BLaER1 (cell line): ENCODE data around the gene KCNIP4.

ENCODE experiments used
- H3K27ac ChIP-seq: shearing (Covaris generic); formaldehyde crosslinking; 2 replicates; pipeline ENCODE4 v1.8.1; 2022
- H3K27me3 ChIP-seq: shearing (Covaris generic); formaldehyde crosslinking; 2 replicates; pipeline ENCODE4 v1.8.1; 2022
- H3K36me3 ChIP-seq: shearing (Covaris generic); formaldehyde crosslinking; 2 replicates; pipeline ENCODE4 v1.8.1; 2022
- H3K4me1 ChIP-seq: shearing (Covaris generic); formaldehyde crosslinking; 2 replicates; pipeline ENCODE4 v1.8.1; 2022
- H3K4me2 ChIP-seq: shearing (Covaris generic); formaldehyde crosslinking; 2 replicates; pipeline ENCODE4 v1.8.1; 2022
- H3K4me3 ChIP-seq: shearing (Covaris generic); formaldehyde crosslinking; 2 replicates; pipeline ENCODE4 v1.8.1; 2022
- H3K9ac ChIP-seq: shearing (Covaris generic); formaldehyde crosslinking; 2 replicates; pipeline ENCODE4 v1.8.1; 2022
- H3K9me3 ChIP-seq: shearing (Covaris generic); formaldehyde crosslinking; 2 replicates; pipeline ENCODE4 v1.8.1; 2022
- H4K20me1 ChIP-seq: shearing (Covaris generic); formaldehyde crosslinking; 2 replicates; pipeline ENCODE4 v1.8.1; 2022
- Cebpa-rat ChIP-seq: shearing (Covaris generic); IDR thresholded peaks from 2 replicates; pipeline ENCODE4 v1.8.1; 2022

KCNIP4 gene

DNA sequence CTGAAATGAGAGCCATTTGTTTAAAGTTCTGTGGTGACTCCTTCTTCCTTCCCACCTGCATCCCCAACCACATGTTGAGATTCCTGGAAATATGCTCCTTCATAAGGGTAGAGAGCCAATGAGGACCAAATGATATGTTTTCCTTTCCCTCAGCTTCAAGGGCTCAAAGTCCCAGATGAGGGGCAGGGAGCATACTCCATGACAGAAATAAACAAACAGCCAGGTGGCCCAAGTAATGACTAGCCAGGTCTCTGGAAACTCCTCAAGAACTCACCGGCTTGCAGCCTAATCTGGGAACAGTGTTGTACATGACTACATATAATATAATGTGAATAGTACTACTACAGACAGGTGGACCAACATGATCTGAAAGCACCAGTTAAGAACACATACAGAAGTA lies 856.0 kb downstream of the KCNIP4 start:
- no peak for TF ChIP-seq Cebpa-rat

DNA sequence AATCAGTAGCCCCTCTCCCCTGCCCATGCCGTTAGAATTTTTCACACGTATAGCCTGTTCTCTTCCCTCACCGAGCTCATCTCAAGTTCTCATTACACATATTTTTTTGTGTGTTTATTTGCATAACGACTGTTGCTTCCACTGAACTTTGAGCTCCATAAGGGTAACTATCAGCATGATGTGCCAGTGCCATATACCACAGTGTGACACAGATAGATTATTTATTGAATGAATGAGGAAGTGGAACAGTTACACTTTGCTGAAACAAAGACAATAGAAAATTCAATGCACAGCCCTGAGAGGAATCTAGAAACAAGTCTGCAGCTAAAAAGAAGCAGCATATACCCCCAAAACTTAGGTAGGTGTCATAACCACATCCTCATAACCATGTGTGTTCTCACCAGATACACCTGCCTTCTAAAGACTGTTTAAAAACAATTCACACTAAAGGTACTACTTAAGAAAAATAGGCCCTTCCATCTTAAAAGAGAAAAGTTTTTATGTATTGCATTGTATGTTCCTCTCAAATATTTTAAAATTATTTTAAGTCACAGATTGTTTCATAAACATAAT lies 858.4 kb downstream of the KCNIP4 start:
- Histone ChIP-seq H3K4me3 (no peak overlapping the region), H3K4me2 (no peak overlapping the region), H3K4me1 (no peaks in the 10 kb centered on the region), H3K9me3 (no peaks in the 10 kb centered on the region), H4K20me1 (no peaks in the 10 kb centered on the region), H3K27me3 (no peaks in the 10 kb centered on the region), H3K36me3 (no peaks in the 10 kb centered on the region), H3K9ac (no peak overlapping the region), H3K27ac (no peak overlapping the region)
- TF ChIP-seq Cebpa-rat, result no peak

More for the DNA sequence above, 856.0 kb downstream of the KCNIP4 start:
- H3K9ac ChIP-seq, result no peak overlapping the region
- H4K20me1 ChIP-seq, result no peaks in the 10 kb centered on the region
- H3K4me3 ChIP-seq, result no peak overlapping the region
- H3K27ac ChIP-seq, result no peak overlapping the region
- H3K36me3 ChIP-seq, result no peaks in the 10 kb centered on the region
- H3K27me3 ChIP-seq, result no peaks in the 10 kb centered on the region
- H3K4me1 ChIP-seq, result peaks cover 7% of the 10 kb centered on the region
- H3K4me2 ChIP-seq, result no peak overlapping the region
- no peaks in the 10 kb centered on the region for H3K9me3 ChIP-seq

DNA sequence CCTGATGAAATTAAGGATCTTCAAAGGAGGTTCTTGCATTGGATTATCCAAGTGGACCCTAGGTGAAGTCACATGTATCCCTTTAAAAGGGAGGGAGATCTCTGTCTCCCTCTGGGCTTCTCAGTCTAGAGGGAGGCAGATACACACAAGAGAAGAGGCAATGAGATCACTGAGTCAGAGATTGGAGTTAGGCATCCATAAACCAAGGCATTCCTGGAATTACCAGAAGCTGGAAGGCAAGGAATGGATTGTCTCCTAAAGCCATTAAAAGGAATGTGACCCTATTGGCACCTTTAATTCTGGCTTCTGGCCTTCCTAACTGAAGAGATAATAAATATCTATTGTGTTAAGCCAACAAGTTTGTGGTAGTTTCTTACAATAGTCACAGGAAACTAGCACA lies 865.2 kb downstream of the KCNIP4 start:
- no peaks in the 10 kb centered on the region for H3K27me3 ChIP-seq
- no peak overlapping the region for H3K4me2 ChIP-seq
- peaks cover 7% of the 10 kb centered on the region; the same call in 1 of the 2 replicates for H3K9me3 ChIP-seq
- no peak for TF ChIP-seq Cebpa-rat
- no peak overlapping the region for H3K27ac ChIP-seq
- no peaks in the 10 kb centered on the region for H4K20me1 ChIP-seq
- H3K9ac ChIP-seq, result no peak overlapping the region
- no peaks in the 10 kb centered on the region for H3K36me3 ChIP-seq
- no peaks in the 10 kb centered on the region for H3K4me1 ChIP-seq
- H3K4me3 ChIP-seq, result no peak overlapping the region

DNA sequence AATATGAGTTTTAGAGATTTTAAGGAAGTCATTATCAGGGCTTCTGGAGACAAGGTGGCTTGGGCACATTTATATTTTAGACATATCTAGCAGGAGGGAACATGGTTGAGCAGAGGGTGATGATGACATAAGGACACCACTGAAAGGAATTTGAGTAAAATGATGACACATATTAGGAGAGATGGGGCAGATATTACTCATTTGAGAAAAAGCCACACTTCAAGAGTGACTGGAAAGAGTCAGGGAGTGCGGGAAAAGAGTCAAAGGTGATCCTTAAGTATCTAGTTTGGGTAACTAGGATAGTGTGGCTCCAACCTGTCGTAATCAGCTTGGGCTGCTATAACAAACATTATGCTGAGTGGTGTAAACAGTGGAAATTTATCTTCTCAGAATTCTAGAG lies 870.6 kb downstream of the KCNIP4 start:
- Histone ChIP-seq H3K4me3 (no peak overlapping the region), H3K36me3 (no peaks in the 10 kb centered on the region), H4K20me1 (no peaks in the 10 kb centered on the region), H3K9ac (no peak overlapping the region), H3K9me3 (peaks cover 7% of the 10 kb centered on the region; the same call in 1 of the 2 replicates), H3K27me3 (no peaks in the 10 kb centered on the region), H3K4me1 (no peaks in the 10 kb centered on the region), H3K27ac (no peak overlapping the region), H3K4me2 (no peak overlapping the region)
- no peak for TF ChIP-seq Cebpa-rat

DNA sequence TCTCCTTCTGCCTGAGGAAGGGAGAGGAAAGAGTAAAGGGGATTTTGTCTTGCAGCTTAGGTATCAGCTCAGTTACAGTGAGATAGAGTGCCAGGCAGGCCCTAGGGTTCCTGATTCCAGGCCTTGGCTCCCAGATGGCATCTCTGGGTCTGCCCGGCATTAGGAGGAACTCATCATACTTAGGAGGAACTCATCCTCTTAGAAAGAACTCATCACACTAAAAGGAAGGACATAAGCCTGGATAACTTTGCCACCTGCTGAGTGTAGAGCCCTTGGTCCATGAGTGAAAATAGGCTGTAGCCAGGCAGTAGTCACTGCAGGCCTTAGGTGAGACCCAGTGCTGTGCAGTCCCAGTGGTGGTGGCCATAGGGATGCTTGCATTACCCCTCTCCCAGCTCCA lies 881.2 kb downstream of the KCNIP4 start:
- Histone ChIP-seq H3K9ac (no peak overlapping the region), H3K4me3 (no peak overlapping the region), H4K20me1 (no peaks in the 10 kb centered on the region), H3K36me3 (no peaks in the 10 kb centered on the region), H3K27ac (no peak overlapping the region), H3K4me2 (no peak overlapping the region), H3K9me3 (no peaks in the 10 kb centered on the region), H3K4me1 (no peaks in the 10 kb centered on the region), H3K27me3 (no peaks in the 10 kb centered on the region)
- no peak for TF ChIP-seq Cebpa-rat

DNA sequence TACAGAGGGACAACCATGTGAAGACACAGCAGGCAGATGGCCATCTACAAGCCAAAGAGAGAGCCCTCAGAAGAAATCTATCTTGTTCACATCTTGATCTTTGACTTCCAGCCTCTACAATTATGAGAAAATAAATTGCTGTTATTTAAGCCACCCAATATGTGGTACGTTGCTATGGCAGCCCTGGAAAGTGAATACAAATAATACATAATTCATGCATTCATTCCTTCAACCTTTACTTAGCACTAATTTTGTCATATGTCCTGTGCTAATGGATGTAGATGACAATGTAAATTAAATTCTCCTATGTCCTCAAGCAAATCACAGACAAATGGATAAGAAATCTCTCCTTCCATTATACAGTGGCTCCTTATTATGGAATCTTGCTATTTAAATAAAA lies 886.7 kb downstream of the KCNIP4 start:
- Histone ChIP-seq H3K27me3 (no peaks in the 10 kb centered on the region), H3K4me2 (no peak overlapping the region), H3K36me3 (no peaks in the 10 kb centered on the region), H3K27ac (no peak overlapping the region), H3K9me3 (no peaks in the 10 kb centered on the region), H3K4me1 (no peaks in the 10 kb centered on the region), H3K4me3 (no peak overlapping the region), H3K9ac (no peak overlapping the region), H4K20me1 (no peaks in the 10 kb centered on the region)
- no peak for TF ChIP-seq Cebpa-rat

DNA sequence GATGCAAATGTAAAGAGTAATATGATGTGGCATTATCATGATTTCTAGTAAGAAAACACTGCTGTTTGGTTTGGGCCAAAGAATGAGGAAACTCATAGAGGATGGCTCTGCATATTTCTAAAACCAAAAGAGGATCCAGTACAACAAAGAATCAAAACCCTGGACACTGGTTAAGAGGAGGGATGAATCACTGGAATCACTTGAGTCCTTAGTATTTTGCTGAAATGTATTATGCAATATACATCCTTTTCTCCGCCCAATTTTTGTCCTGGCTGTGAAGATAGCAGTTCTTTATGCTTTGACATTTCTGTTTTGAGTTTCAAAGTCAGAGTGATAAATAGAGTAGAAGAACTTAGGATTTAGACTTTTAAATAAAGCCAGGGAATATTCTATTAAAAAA lies 902.4 kb downstream of the KCNIP4 start:
- TF ChIP-seq Cebpa-rat, result no peak
- Histone ChIP-seq H3K27ac (no peak overlapping the region), H3K36me3 (no peaks in the 10 kb centered on the region), H3K9me3 (no peaks in the 10 kb centered on the region), H4K20me1 (no peaks in the 10 kb centered on the region), H3K4me3 (no peak overlapping the region), H3K4me2 (no peak overlapping the region), H3K4me1 (no peaks in the 10 kb centered on the region), H3K9ac (no peak overlapping the region), H3K27me3 (no peaks in the 10 kb centered on the region)

DNA sequence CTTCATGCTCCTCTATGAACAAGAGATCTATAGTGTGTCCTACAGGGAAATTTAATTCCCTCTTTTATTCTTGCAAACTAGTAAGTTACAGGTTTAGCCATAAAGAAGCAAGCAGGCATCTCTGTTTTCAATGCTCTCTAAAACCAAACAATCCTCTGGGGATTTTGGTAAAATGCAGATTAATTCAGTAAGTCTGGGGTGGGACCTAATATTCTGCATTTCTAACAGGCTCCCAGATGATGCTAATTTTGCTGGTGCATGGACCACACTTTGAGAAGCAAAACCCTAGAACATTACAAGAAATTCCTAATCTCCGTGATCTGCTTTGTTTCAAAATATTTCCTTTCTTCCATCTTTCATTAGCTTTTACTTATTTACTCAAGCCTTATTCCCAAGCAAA lies 903.5 kb downstream of the KCNIP4 start:
- Histone ChIP-seq H3K27ac (no peak overlapping the region), H3K4me2 (no peak overlapping the region), H3K9ac (no peak overlapping the region), H4K20me1 (no peaks in the 10 kb centered on the region), H3K9me3 (no peaks in the 10 kb centered on the region), H3K4me3 (no peak overlapping the region), H3K36me3 (no peaks in the 10 kb centered on the region), H3K27me3 (no peaks in the 10 kb centered on the region), H3K4me1 (no peaks in the 10 kb centered on the region)
- TF ChIP-seq Cebpa-rat, result no peak

DNA sequence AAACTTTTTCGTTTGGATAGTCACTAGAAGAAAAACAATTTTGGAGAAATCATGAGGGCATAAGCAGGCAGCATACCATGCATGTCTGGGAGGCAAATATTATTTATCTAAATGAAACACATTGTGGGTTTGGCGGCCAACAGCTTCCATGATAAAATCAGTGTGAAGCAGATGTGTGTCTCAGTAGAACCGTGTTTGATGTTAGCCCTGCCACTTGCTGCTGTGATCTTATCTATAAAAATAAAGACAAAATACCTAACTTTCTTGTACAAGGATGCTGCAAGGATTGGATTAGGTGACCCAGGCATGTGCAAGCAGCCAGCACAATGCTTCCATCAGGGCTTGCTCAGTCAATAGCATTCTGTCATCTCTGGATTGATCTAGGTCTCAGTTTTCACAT lies 906.9 kb downstream of the KCNIP4 start:
- no peaks in the 10 kb centered on the region for H3K36me3 ChIP-seq
- no peaks in the 10 kb centered on the region for H3K4me1 ChIP-seq
- H4K20me1 ChIP-seq, result no peaks in the 10 kb centered on the region
- H3K4me2 ChIP-seq, result no peak overlapping the region
- H3K9me3 ChIP-seq, result no peaks in the 10 kb centered on the region
- TF ChIP-seq Cebpa-rat, result no peak
- no peak overlapping the region for H3K9ac ChIP-seq
- H3K27ac ChIP-seq, result no peak overlapping the region
- no peaks in the 10 kb centered on the region for H3K27me3 ChIP-seq
- H3K4me3 ChIP-seq, result no peak overlapping the region

DNA sequence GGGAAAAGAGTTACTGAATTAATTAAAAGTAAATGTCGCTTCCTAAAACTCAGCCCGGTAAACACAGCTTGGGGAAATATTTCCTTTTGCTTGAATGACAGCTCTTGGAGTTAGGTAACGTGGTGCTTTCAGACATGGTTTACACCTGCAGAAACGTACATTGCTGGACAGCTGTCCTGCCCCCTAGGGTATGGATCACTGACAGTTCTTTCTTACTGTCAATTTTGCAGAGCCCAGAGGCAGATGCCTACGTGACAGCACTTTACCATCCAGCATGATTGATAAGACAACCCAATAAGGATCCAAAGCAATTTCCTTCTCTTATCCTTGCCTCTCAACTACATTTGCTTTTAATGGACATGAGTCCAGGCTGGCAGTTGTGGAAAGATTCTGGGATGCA lies 913.8 kb downstream of the KCNIP4 start:
- TF ChIP-seq Cebpa-rat, result no peak
- Histone ChIP-seq H3K4me1 (no peaks in the 10 kb centered on the region), H3K36me3 (no peaks in the 10 kb centered on the region), H3K9me3 (no peaks in the 10 kb centered on the region), H3K4me3 (no peak overlapping the region), H3K4me2 (no peak overlapping the region), H3K9ac (no peak overlapping the region), H3K27me3 (no peaks in the 10 kb centered on the region), H4K20me1 (no peaks in the 10 kb centered on the region), H3K27ac (no peak overlapping the region)

DNA sequence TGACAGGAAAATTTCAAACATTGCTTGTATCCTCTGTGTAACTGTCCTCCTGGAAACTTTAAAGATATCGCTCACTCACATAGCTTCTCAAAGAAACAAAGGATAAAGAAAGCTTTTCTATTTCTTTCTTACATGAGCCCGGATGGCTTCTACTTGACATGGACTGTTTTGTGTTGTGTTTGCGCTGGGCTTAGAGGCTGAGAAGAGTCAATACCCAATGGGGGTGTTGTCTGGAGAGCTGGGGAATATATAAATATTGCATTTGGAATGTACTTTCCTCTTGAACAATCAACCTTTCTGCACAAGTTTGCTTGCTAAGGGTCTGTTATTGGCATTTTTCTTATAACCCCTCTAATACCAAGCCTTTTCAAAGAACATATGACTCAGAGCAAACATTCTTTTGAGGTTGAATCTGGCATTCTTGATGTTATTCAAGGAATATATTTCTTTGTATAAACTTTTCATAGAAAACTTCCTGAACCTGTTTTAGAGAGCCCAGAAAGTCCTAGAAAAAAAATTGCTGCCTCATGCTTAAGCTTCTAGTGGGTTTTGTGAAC lies 916.4 kb downstream of the KCNIP4 start:
- no peaks in the 10 kb centered on the region for H3K36me3 ChIP-seq

More for the DNA sequence above, 916.4 kb downstream of the KCNIP4 start:
- Histone ChIP-seq H3K9me3 (no peaks in the 10 kb centered on the region), H3K4me1 (no peaks in the 10 kb centered on the region), H4K20me1 (no peaks in the 10 kb centered on the region), H3K4me2 (no peak overlapping the region), H3K27ac (no peak overlapping the region), H3K27me3 (no peaks in the 10 kb centered on the region), H3K9ac (no peak overlapping the region), H3K4me3 (no peak overlapping the region)
- TF ChIP-seq Cebpa-rat, result no peak
